MM.1S (cell line): ENCODE results near the gene CXCL6.

Source experiments
- DNase-seq: peaks from one replicate; pipeline ENCODE4 v3.0.0-alpha.2; 2015
- H2AFZ ChIP-seq: fragments of 300-600 bp; sonication (generic); 2 replicates; pipeline ENCODE4 v1.6.0; 2016; ENCODE audit warnings: antibody characterized with exemption, low read length
- H3F3A ChIP-seq: fragments of 300-600 bp; sonication (generic); 2 replicates; pipeline ENCODE4 v1.6.1; 2016; ENCODE audit warnings: mild to moderate bottlenecking, antibody characterized with exemption, low read length, moderate library complexity, mixed read lengths; ENCODE audit not compliant: insufficient read depth
- H3K27ac ChIP-seq: fragments of 300-600 bp; sonication (generic); 2 replicates; pipeline ENCODE4 v1.5.1; 2016; ENCODE audit warnings: mild to moderate bottlenecking, low read length
- H3K27me3 ChIP-seq: fragments of 300-600 bp; sonication (generic); replicated peaks from 2 replicates; pipeline ENCODE4 v1.6.0; 2016; ENCODE audit warnings: low read length; ENCODE audit not compliant: insufficient read depth
- H3K36me3 ChIP-seq: fragments of 300-600 bp; sonication (generic); replicated peaks from 2 replicates; pipeline ENCODE4 v1.6.1; 2016; ENCODE audit warnings: mild to moderate bottlenecking, low read length, mixed read lengths; ENCODE audit not compliant: insufficient read depth
- H3K4me1 ChIP-seq: fragments of 300-600 bp; sonication (generic); 2 replicates; pipeline ENCODE4 v1.6.1; 2016; ENCODE audit warnings: low read length, mixed read lengths
- H3K4me2 ChIP-seq: fragments of 300-600 bp; sonication (generic); 2 replicates; pipeline ENCODE4 v1.6.0; 2016; ENCODE audit warnings: low read depth, low read length
- H3K4me3 ChIP-seq: fragments of 300-600 bp; sonication (generic); 2 replicates; pipeline ENCODE4 v1.5.1; 2016; ENCODE audit warnings: low read length, mixed read lengths
- H3K79me2 ChIP-seq: fragments of 300-600 bp; sonication (generic); 2 replicates; pipeline ENCODE4 v1.6.1; 2016; ENCODE audit warnings: mixed run types, low read length, mixed read lengths
- H3K9ac ChIP-seq: fragments of 300-600 bp; sonication (generic); 2 replicates; pipeline ENCODE4 v1.6.1; 2016; ENCODE audit warnings: low read length, mixed read lengths
- H3K9me2 ChIP-seq: fragments of 300-600 bp; sonication (generic); replicated peaks from 2 replicates; pipeline ENCODE4 v1.6.1; 2016; ENCODE audit warnings: mild to moderate bottlenecking, low read length, mixed read lengths; ENCODE audit not compliant: insufficient read depth
- H3K9me3 ChIP-seq: fragments of 300-600 bp; sonication (generic); replicated peaks from 2 replicates; pipeline ENCODE4 v1.6.1; 2016; ENCODE audit warnings: mild to moderate bottlenecking, low read length, mixed read lengths; ENCODE audit not compliant: insufficient read depth
- H4K20me1 ChIP-seq: fragments of 300-600 bp; sonication (generic); 2 replicates; pipeline ENCODE4 v1.6.1; 2016; ENCODE audit warnings: mild to moderate bottlenecking, low read length, moderate library complexity, mixed read lengths; ENCODE audit not compliant: insufficient read depth
- EZH2 ChIP-seq: fragments of 300-600 bp; sonication (generic); optimal IDR thresholded peaks from 2 replicates; pipeline ENCODE3; 2017; ENCODE audit warnings: low read depth, mild to moderate bottlenecking, antibody characterized with exemption, low read length, mixed read lengths
- EZH2phosphoT487 ChIP-seq: fragments of 300-600 bp; sonication (generic); IDR thresholded peaks from 2 replicates; pipeline ENCODE4 v1.6.1; 2018; ENCODE audit warnings: antibody characterized with exemption, low read length
- TF ChIP-seq, protein P1 (sequence below): fragments of 300-600 bp; sonication (generic); IDR thresholded peaks from 2 replicates; pipeline ENCODE4 v1.5.1; 2016; ENCODE audit warnings: antibody characterized with exemption, low read length, mixed read lengths

The CXCL6 gene

DNA sequence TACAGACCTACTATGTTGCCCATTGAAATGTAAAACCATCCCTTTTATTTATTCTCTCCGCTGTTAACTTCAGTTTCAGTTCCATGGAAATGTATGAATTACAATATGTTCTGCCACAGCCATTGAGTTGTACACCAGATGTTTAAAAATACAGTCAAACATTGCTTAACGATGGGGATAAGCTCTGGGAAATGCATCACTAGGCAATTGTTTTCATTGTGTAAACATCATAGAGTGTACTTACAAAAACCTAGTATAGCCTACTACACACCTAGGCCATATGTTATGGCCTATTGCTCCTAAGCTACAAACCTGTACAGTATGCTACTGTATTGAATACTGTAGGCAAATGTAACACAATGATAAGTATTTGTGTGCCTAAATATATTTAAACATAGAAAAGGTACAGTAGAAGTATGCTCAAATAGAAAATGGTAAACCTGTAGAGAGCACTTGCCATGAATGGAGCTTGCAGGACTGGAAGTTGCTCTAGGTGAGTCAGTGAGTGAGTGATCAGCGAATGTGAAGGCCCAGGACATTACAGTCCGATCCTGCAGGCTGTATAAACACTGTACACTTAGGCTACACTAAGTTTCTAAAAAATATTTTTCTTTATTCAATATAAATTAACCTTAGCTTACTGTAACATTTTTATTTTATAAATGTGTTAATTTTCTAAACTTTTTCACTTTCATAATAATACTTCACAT, 13.9 kb downstream of the CXCL6 start:
- Histone ChIP-seq H3K9ac (no peak overlapping the region), H2AFZ (no peak overlapping the region), H3K4me1 (no peaks in the 10 kb centered on the region), H3K4me3 (no peak overlapping the region), H3K79me2 (no peaks in the 10 kb centered on the region), H4K20me1 (no peaks in the 10 kb centered on the region), H3K9me3 (no peaks in the 10 kb centered on the region), H3K9me2 (no peaks in the 10 kb centered on the region), H3K27ac (no peak overlapping the region), H3K27me3 (no peaks in the 10 kb centered on the region), H3K4me2 (no peak overlapping the region), H3F3A (no peaks in the 10 kb centered on the region), H3K36me3 (no peaks in the 10 kb centered on the region)
- TF ChIP-seq, protein P1, sequence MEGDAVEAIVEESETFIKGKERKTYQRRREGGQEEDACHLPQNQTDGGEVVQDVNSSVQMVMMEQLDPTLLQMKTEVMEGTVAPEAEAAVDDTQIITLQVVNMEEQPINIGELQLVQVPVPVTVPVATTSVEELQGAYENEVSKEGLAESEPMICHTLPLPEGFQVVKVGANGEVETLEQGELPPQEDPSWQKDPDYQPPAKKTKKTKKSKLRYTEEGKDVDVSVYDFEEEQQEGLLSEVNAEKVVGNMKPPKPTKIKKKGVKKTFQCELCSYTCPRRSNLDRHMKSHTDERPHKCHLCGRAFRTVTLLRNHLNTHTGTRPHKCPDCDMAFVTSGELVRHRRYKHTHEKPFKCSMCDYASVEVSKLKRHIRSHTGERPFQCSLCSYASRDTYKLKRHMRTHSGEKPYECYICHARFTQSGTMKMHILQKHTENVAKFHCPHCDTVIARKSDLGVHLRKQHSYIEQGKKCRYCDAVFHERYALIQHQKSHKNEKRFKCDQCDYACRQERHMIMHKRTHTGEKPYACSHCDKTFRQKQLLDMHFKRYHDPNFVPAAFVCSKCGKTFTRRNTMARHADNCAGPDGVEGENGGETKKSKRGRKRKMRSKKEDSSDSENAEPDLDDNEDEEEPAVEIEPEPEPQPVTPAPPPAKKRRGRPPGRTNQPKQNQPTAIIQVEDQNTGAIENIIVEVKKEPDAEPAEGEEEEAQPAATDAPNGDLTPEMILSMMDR: no peak
- TF ChIP-seq EZH2phosphoT487 (no peak), EZH2 (no peak)
- DNase-seq: no peak

DNA sequence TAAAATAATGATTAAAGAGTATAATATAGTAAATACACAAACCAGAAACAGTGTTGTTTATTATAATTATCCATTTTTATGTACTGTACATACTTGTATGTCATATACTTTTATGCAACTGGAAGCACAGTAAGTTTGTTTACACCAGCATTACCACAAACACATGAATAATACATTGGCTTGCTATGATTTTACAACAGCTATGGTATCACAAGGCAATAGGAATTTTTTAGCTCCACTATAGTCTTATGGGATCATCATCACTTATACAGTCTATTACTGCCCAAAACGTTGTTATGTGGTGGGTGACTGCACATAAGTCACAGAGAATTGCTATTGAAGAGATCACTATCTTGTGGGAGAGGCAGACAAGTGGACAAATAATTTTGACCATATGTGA, 14.8 kb downstream of the CXCL6 start:
- Histone ChIP-seq H3K36me3 (no peaks in the 10 kb centered on the region), H3K27ac (no peak overlapping the region), H3K9ac (no peak overlapping the region), H2AFZ (no peak overlapping the region), H3K79me2 (no peaks in the 10 kb centered on the region), H3K9me3 (no peaks in the 10 kb centered on the region), H3K4me3 (no peak overlapping the region), H3K4me2 (no peak overlapping the region), H3K4me1 (no peaks in the 10 kb centered on the region), H3K27me3 (no peaks in the 10 kb centered on the region), H3K9me2 (no peaks in the 10 kb centered on the region), H3F3A (no peaks in the 10 kb centered on the region), H4K20me1 (no peaks in the 10 kb centered on the region)
- DNase-seq: no peak
- TF ChIP-seq EZH2: no peak

DNA sequence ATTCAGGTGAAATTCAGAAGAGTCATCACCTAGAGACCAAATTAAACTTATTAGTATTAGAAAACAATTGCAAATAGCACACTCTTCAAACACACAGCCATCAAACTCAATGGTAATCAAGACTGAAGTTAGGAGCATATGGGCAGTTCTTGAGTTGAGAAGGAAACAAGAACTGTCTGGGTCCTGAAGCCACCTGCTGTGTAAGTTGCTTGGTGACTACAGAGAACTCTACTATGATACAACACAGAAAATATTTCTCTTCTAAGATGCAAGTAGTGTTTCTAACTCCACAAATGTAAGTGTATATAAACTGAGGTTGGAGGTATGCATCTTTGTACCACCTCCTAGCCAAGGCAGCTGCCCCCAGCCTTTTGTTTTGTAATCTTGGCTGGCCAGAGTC, 16.3 kb downstream of the CXCL6 start:
- Histone ChIP-seq H3K9me2 (no peaks in the 10 kb centered on the region), H3K4me1 (no peaks in the 10 kb centered on the region), H3K27me3 (no peaks in the 10 kb centered on the region), H3F3A (no peaks in the 10 kb centered on the region), H4K20me1 (no peaks in the 10 kb centered on the region), H3K79me2 (no peaks in the 10 kb centered on the region), H3K9me3 (no peaks in the 10 kb centered on the region), H3K27ac (no peak overlapping the region), H2AFZ (no peak overlapping the region), H3K9ac (no peak overlapping the region), H3K36me3 (no peaks in the 10 kb centered on the region), H3K4me3 (no peak overlapping the region), H3K4me2 (no peak overlapping the region)
- TF ChIP-seq, protein P1: no peak
- TF ChIP-seq EZH2phosphoT487: no peak
- TF ChIP-seq EZH2: no peak
- no peak for DNase-seq

DNA sequence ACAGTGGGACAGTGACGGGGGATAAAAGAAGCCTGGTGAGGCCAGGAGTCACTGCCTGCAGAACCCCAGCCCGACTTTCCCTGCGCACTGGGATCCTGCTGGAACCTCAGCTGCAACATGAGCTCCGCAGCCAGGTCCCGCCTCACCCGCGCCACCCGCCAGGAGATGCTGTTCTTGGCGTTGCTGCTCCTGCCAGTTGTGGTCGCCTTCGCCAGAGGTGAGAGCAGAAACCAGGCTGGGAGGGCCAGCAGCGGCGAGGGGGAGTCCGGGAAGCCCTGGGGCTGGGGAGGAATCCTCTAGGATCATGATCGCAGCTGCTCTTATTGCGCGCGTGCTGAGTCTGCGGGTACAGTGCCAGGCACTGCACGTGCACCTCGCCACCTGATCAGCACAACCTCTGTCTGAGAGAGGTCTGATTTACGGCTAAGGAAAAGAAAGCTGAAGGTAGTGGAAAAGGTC, 16.8 kb downstream of the CXCL6 start, which contains the start of gene PF4V1:
Gene PF4V1 (plus strand): TSS at position 51 of the 459 bp plus-strand sequence. CDS start 67 bp downstream, at position 118.
- no peaks in the 10 kb centered on the region for H3K79me2 ChIP-seq
- H3K27me3 ChIP-seq: no peaks in the 10 kb centered on the region
- no peak within 1 kb of the TSS for H3K4me2 ChIP-seq
- H2AFZ ChIP-seq: no peak within 1 kb of the TSS
- no peak for DNase-seq
- H3K9ac ChIP-seq: no peak within 1 kb of the TSS
- H3F3A ChIP-seq: no peaks in the 10 kb centered on the region
- H3K9me2 ChIP-seq: no peaks in the 10 kb centered on the region
- H3K4me1 ChIP-seq: no peaks in the 10 kb centered on the region
- no peak within 1 kb of the TSS for H3K4me3 ChIP-seq
- H3K9me3 ChIP-seq: no peaks in the 10 kb centered on the region
- no peaks in the 10 kb centered on the region for H3K36me3 ChIP-seq
- no peaks in the 10 kb centered on the region for H4K20me1 ChIP-seq
- TF ChIP-seq, protein P1: no peak
- H3K27ac ChIP-seq: no peak within 1 kb of the TSS
